Mucosa of descending colon (tissue), 3 donors: ENCODE data around the gene NCCRP1. TPM values are rescaled to one million over a fixed set of nuclear protein-coding genes. Genes with fewer than 3 reads are reported as not detected.
A peak's percentile ranks its signal among the peaks of the same experiment; 100 is the strongest.

Source experiments
- ATAC-seq: fragments of 200-7000 bp; cut with Tn5 transposase; one replicate; pipeline ENCODE4 v1.9.1; 2020; ENCODE audit warnings: mild to moderate bottlenecking, moderate library complexity
- DNase-seq, 3 donors: peaks; one replicate each; pipeline ENCODE4 v3.0.0-alpha.2; 2020
- H3K36me3 ChIP-seq: fragments of 200-600 bp; one replicate; pipeline ENCODE4 v1.8.0; 2021; ENCODE audit warnings: low read depth, mild to moderate bottlenecking
- H3K4me1 ChIP-seq: fragments of 200-600 bp; one replicate; pipeline ENCODE4 v1.8.0; 2021; ENCODE audit warnings: low read depth, mild to moderate bottlenecking
- H3K4me3 ChIP-seq: fragments of 200-600 bp; one replicate; pipeline ENCODE4 v1.8.0; 2021; ENCODE audit warnings: mild to moderate bottlenecking
- H3K9me3 ChIP-seq: fragments of 200-600 bp; one replicate; pipeline ENCODE4 v1.8.0; 2021; ENCODE audit warnings: mild to moderate bottlenecking
- CTCF ChIP-seq: fragments of 200-600 bp; IDR thresholded peaks from one replicate; pipeline ENCODE4 v1.8.0; 2022; ENCODE audit warnings: antibody characterized with exemption, mild to moderate bottlenecking
- intact Hi-C, 2 donors: fragments of 100-400 bp; cut with DNase I in 1 of 2; cut with micrococcal nuclease in 1 of 2; formaldehyde crosslinking; loops; one replicate each; pipeline versions ENCODE4 v1.11.0 to v1.11.1; 2022; cut with DNase I, micrococcal nuclease
- total RNA-seq, 3 donors: library from RNA; stranded (reverse); fragmentation: NEBNext Ultra II Directional in 2 of 3; extraction: Animal tissue kit (Norgen Biotek cat#: 25700) in 2 of 3; gene quantifications; one replicate each; pipeline versions ENCODE4 v1.2.1 to v1.2.4, GENCODE V29; 2021 to 2023
- donor health status: DM: no; HTN: no; CAD: no; lungs with moderate emphysema.
- donor health status: DM: no; HTN: no; CAD: no.
- donor health status: DM: no; HTN: yes; CAD: no.

The NCCRP1 gene
- total RNA-seq, 3 donors from 2014 or later: 0.14 TPM; not detected in 2

- H3K4me1 ChIP-seq: no peaks in the 10 kb centered on the region
- H3K36me3 ChIP-seq: no peaks in the 10 kb centered on the region
- TF ChIP-seq CTCF: no peak
- DNase-seq (no peak), ATAC-seq (peak; percentile 37)
- no peaks in the 10 kb centered on the region for H3K9me3 ChIP-seq
- H3K4me3 ChIP-seq: no peak overlapping the region
- intact Hi-C loops: loop anchor here in 1 of 2 donors (5.0 kb wide), 1 partner anchor 65 kb away; no protein-coding TSS in a partner anchor
Observed at GRCh38 chr19:39187552-39187943, 9.2 kb upstream of the NCCRP1 start.

DNA sequence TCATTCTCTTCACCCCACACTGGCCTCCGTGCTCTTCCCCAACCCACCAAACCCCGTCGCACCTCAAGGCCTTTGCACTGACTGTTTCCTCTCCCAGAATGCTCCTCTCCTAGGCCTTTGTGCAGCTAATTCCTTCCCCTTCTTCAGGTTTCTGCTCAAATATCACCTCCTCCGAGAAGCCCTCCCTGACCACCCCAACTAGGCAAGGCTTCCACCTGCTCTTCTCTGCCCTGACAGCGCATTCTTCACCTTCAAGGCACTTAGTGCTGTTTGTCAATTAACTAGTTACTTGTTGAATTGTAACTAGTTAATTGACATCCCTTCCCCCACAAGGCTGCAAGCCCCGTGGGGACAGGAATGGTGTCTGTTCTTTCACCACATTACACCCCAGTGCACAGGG, 7.8 kb upstream of the NCCRP1 start:
- Histone ChIP-seq H3K36me3 (no peaks in the 10 kb centered on the region), H3K9me3 (no peaks in the 10 kb centered on the region), H3K4me3 (no peak overlapping the region), H3K4me1 (no peaks in the 10 kb centered on the region)
- intact Hi-C loops: loop anchor here in 1 of 2 donors (5.0 kb wide), 1 partner anchor 67 kb away; no protein-coding TSS in a partner anchor
- TF ChIP-seq CTCF: no peak
- ATAC-seq (no peak), DNase-seq (no peak)

GRCh38 chr19:39190768-39191167, 6.0 kb upstream of the NCCRP1 start:
- Histone ChIP-seq H3K4me1 (no peaks in the 10 kb centered on the region), H3K4me3 (no peak overlapping the region), H3K9me3 (no peaks in the 10 kb centered on the region), H3K36me3 (no peaks in the 10 kb centered on the region)
- ATAC-seq (no peak), DNase-seq (no peak)
- TF ChIP-seq CTCF: no peak
- intact Hi-C loops: no loop called here

GRCh38 chr19:39192846-39193245, 3.9 kb upstream of the NCCRP1 start:
- no peak for TF ChIP-seq CTCF
- DNase-seq (no peak), ATAC-seq (no peak)
- Histone ChIP-seq H3K4me1 (no peaks in the 10 kb centered on the region), H3K36me3 (no peaks in the 10 kb centered on the region), H3K4me3 (no peak overlapping the region), H3K9me3 (no peaks in the 10 kb centered on the region)
- intact Hi-C loops: no loop called here

GRCh38 chr19:39193803-39194202, 3.0 kb upstream of the NCCRP1 start:
- H3K4me1 ChIP-seq: no peaks in the 10 kb centered on the region
- no peak for TF ChIP-seq CTCF
- H3K9me3 ChIP-seq: no peaks in the 10 kb centered on the region
- ATAC-seq (peak; percentile 74), DNase-seq (no peak)
- no peak overlapping the region for H3K4me3 ChIP-seq
- H3K36me3 ChIP-seq: no peaks in the 10 kb centered on the region
- intact Hi-C loops: no loop called here
